GM12878 (cell line): ENCODE data around the gene KRTAP5-11.

Experiments
- CTCF ChIP-seq, 3 experiments: IDR thresholded peaks in 2 of 3; conservative IDR thresholded peaks in 1 of 3; 2 replicates each; pipeline ENCODE4 v1.5.1; 2011; ENCODE audit warnings: low read depth in 3 of 3, low read length in 3 of 3, mild to moderate bottlenecking in 3 of 3, control low read depth in 2 of 3, moderate library complexity in 2 of 3, inconsistent platforms in 1 of 3, mixed read lengths in 1 of 3; ENCODE audit not compliant: control insufficient read depth in 2 of 3, insufficient read depth in 1 of 3; ENCODE audit errors: extremely low read depth in 1 of 3
- FOXM1 ChIP-seq: IDR thresholded peaks from 2 replicates; pipeline ENCODE4 v1.6.1; 2012; ENCODE audit warnings: low read depth, mild to moderate bottlenecking, inconsistent platforms, low read length, moderate library complexity
- POLR2AphosphoS5 ChIP-seq: IDR thresholded peaks from 2 replicates; pipeline ENCODE4 v1.6.1; 2011; ENCODE audit warnings: mild to moderate bottlenecking, low read length, inconsistent platforms

GRCh38 chr11:71581826-71582225, 849 bp downstream of the KRTAP5-11 start:
- TF ChIP-seq POLR2AphosphoS5 (no peak), FOXM1 (no peak), CTCF (IDR thresholded peaks at IDR 0.05 in 2 of 3, conservative IDR thresholded peaks at IDR 0.05 in 1 of 3; ENCODE audit: control insufficient read depth in 2 of 3, extremely low read depth in 1 of 3, insufficient read depth in 1 of 3, low read depth in 3 of 3, low read length in 3 of 3) (no peak)
